Raji (cell line): Measurements from ENCODE around the gene SLC10A1.

Experiments
- POLR2A ChIP-seq: IDR thresholded peaks from 2 replicates; pipeline ENCODE4 v1.6.1; 2011; ENCODE audit warnings: low read depth, low read length, control low read depth; ENCODE audit not compliant: insufficient read depth

SLC10A1 gene

GRCh38 chr14:69763761-69764510 is 33.1 kb downstream of the SLC10A1 start:
- TF ChIP-seq POLR2A, result no peak

DNA sequence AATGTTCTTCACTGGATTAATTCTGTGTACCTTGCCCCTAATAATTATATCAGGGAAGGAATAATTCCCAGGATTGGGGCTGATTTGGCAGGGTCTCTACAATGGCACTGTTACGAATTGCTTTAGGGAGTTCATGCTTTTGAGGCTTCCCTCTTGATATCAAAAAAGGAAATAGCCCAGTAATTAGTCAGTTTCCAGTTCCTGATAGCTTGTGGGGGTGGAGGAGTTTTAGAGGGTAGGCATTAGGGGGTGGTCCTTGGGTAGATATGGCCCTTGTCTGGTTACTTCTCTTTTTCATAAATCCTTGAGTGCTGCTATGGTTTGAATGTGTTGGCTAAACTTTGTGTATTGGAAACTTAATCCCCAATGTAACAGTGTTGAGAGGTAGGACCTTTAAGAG is 36.2 kb downstream of the SLC10A1 start:
- no peak for TF ChIP-seq POLR2A

- no peak for TF ChIP-seq POLR2A
These were observed 40.7 kb downstream of the SLC10A1 start for GRCh38 chr14:69756298-69756697.

DNA sequence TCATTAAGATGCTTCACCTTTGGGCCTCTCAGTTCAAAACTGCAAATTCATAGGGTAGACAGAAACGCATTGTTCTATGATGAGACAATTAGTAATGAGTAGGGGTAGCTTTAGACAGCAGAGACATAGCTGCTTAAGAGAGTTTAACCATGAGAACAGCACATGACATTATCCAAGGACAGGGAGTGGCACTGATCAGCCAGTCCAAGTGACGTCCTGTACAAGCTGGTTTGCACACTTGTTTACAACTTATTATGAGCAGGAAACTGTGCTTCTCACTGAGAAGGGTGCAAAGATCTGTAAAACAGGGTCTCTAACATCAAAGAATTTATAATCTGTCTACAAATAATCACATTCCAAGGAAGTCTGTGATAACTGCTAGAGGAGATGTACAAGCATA is 41.3 kb downstream of the SLC10A1 start:
- no peak for TF ChIP-seq POLR2A

DNA sequence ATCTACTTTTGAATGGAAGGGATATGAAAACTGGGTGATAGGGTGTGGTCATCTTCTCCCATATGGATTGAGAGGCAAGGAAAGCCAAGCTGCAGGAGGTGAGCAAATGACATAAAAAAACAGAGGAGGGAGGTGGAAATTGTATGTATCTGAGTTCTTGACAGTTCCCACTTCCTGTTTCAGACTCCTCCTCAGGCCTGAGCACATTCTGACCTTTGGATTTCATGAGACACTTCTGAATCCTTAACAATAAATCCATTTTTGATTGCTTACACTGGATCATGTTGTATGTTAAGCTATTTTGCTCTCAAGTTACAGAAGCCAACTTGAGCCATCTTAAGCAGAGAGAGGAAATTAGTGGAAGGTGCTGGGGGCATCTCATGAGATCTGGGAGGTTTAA is 41.7 kb downstream of the SLC10A1 start:
- TF ChIP-seq POLR2A, result no peak

DNA sequence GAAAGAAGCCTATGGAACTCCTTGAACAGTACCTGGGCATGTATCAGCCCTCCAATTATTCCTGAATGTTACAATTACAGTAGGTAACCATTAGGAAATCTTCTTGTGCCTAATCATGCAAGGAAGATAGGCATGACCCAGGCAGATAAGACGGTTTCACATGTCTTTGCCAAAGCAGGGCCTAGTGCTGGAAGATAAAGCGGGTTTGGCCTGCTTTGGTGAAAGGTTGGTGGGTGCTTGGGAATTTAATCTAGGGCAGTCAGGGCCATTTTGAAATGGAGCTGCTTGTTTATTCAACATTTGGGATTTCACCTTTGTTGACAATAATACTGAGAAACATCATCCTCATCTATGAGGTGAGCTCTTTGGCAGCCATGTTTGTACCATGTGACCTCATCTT is 42.6 kb downstream of the SLC10A1 start:
- TF ChIP-seq POLR2A, result no peak

- TF ChIP-seq POLR2A, result no peak
These were observed 43.2 kb downstream of the SLC10A1 start for GRCh38 chr14:69753860-69754259.

GRCh38 chr14:69752773-69753172 is 44.3 kb downstream of the SLC10A1 start:
- TF ChIP-seq POLR2A, result no peak

DNA sequence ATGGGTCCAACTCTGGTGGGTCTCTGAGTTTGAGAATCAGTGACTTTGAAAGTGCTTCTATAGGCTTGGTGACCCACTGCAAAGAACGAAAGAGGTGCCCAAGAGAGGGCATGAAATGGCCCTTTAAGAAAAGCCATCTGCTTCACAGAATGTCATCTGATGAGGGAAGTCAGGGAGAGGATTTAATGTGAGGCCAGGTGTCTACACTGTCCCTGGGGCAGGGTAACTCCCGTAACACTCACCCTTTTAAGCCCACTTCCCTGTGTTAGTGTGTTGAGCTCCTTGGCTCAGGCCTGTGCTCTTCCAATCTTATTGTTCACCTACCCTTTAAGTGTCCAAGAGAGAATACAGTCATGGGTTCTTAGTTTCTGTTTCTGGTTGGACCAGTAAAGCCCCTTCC is 46.5 kb downstream of the SLC10A1 start:
- TF ChIP-seq POLR2A, result no peak

DNA sequence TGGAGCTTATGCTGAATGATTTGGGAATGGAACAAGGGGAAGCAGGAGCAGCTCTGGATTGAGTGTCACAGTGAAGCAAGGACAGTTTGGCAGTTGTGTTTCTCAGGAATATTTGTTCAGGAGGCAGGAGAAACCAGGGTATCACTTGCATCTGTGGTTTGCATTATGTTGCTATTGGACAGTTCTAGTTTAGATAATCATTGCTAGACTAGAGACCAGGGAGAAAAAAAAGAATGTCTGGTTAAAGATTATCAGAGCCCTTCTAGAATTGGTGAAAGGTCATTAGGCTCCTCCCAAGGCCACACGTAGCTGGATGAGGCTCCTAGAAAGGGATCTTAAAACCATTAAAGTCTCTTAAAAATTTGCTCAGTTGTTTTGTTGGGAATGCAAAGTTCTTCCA is 47.1 kb downstream of the SLC10A1 start:
- no peak for TF ChIP-seq POLR2A

- TF ChIP-seq POLR2A, result no peak
These were observed 56.0 kb downstream of the SLC10A1 start for GRCh38 chr14:69741055-69741454.

GRCh38 chr14:69727860-69728259 is 69.2 kb downstream of the SLC10A1 start:
- no peak for TF ChIP-seq POLR2A

GRCh38 chr14:69726761-69727511 is 70.1 kb downstream of the SLC10A1 start:
- no peak for TF ChIP-seq POLR2A
